Small intestine (tissue), 7 donors: Measurements from ENCODE around the gene UGT1A10. TPM values are rescaled to one million over a fixed set of nuclear protein-coding genes. Genes with fewer than 3 reads are reported as not detected.
A peak's percentile ranks its signal among the peaks of the same experiment; 100 is the strongest.

ENCODE experiments used
- DNase-seq, 2 donors: peaks; one replicate each; pipeline versions ENCODE4 v3.0.0 to v3.0.0-alpha.2; 2013
- FAIRE-seq: peaks from 2 replicates; lab custom pipeline; 2012; peaks lifted over from hg19 to GRCh38; lab: Jason Lieb, UNC
- H3K27ac ChIP-seq, 3 donors: one replicate each; pipeline ENCODE4 v1.5.1; 2013; ENCODE audit warnings: low read length in 2 of 3, mild to moderate bottlenecking in 2 of 3, control low read depth in 1 of 3, inconsistent platforms in 1 of 3, low read depth in 1 of 3, moderate library complexity in 1 of 3
- H3K27me3 ChIP-seq, 3 donors: one replicate each; pipeline ENCODE4 v1.6.1; 2013; ENCODE audit warnings: low read length in 3 of 3, inconsistent platforms in 1 of 3; ENCODE audit not compliant: control insufficient read depth in 3 of 3, insufficient read depth in 3 of 3
- H3K36me3 ChIP-seq, 3 donors: one replicate each; pipeline ENCODE4 v1.6.1; 2013; ENCODE audit warnings: low read length in 3 of 3, inconsistent platforms in 1 of 3, low read depth in 1 of 3, mild to moderate bottlenecking in 1 of 3, moderate library complexity in 1 of 3; ENCODE audit not compliant: control insufficient read depth in 3 of 3, insufficient read depth in 2 of 3
- H3K4me1 ChIP-seq, 3 donors: one replicate each; pipeline ENCODE4 v1.6.1; 2013; ENCODE audit warnings: low read length in 2 of 3, inconsistent platforms in 1 of 3, low read depth in 1 of 3, mild to moderate bottlenecking in 1 of 3, moderate library complexity in 1 of 3; ENCODE audit not compliant: control insufficient read depth in 3 of 3, insufficient read depth in 2 of 3
- H3K4me3 ChIP-seq, 3 donors: one replicate each; pipeline ENCODE4 v1.5.1; 2013; ENCODE audit warnings: low read length in 3 of 3, control low read depth in 1 of 3, inconsistent platforms in 1 of 3, low read depth in 1 of 3, mild to moderate bottlenecking in 1 of 3, moderate library complexity in 1 of 3
- H3K9me3 ChIP-seq, 2 donors: one replicate each; pipeline ENCODE4 v1.6.1; 2013; ENCODE audit warnings: low read depth in 1 of 2, low read length in 1 of 2; ENCODE audit not compliant: control insufficient read depth in 2 of 2, insufficient read depth in 1 of 2
- WGBS, 3 donors: extraction: QIAGEN DNeasy Blood & Tissue Kit; methylation state at CpG; one replicate each; pipeline ENCODE4 v1.1.7; 2013; 5-methylcytosine and 5-hydroxymethylcytosine counted together
- polyA plus RNA-seq, 4 donors: library from polyadenylated mRNA; stranded (reverse) in 3 of 4; unstranded in 1 of 4; fragments of 200-250 nt in 3 of 4; fragments of 120-200 nt in 1 of 4; gene quantifications; one replicate each; pipeline versions ENCODE4 v1.2.1 to v1.2.3, GENCODE V29; 2013
- donor health status: healthy with polysubstance abuse.
- donor health status: control.
- donor health status: control.
- donor health status: Bipolar disorder and iron deficiency.
- donor health status: healthy.

Gene UGT1A10
- polyA plus RNA-seq, 4 donors: 0.27 to 30.0 (median 18.5) TPM

DNA sequence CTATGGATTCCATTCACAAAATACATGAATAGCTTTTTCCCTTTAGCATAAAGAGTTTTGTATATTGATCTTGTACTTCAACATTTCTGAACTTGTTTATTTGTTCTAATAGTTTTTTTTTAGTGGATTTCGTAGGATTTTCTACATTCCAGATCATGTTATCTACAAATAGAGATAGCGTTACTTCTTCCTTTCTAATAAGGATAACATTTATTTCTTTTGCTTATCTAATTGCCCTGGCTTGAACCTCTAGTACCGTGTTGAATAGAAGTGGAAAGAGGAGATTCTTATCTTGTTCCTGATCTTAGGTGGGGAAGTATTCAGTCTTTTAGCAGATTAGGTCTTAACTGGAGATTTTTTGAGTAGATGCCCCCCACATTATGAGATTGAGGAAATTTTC lies 66.0 kb downstream of the UGT1A10 start:
- Histone ChIP-seq H3K9me3 (no peaks in the 10 kb centered on the region), H3K36me3 (no peaks in the 10 kb centered on the region), H3K27me3 (no peaks in the 10 kb centered on the region), H3K4me1 (peaks cover 0 to 4% (median 0%) of the 10 kb centered on the region in 3 donors), H3K27ac (no peak overlapping the region), H3K4me3 (no peak overlapping the region)
- FAIRE-seq (no peak), DNase-seq (no peak)
- WGBS, 3 donors: 48 to 55% (median 54%) methylated on average over 3 of the region's 3 CpGs

DNA sequence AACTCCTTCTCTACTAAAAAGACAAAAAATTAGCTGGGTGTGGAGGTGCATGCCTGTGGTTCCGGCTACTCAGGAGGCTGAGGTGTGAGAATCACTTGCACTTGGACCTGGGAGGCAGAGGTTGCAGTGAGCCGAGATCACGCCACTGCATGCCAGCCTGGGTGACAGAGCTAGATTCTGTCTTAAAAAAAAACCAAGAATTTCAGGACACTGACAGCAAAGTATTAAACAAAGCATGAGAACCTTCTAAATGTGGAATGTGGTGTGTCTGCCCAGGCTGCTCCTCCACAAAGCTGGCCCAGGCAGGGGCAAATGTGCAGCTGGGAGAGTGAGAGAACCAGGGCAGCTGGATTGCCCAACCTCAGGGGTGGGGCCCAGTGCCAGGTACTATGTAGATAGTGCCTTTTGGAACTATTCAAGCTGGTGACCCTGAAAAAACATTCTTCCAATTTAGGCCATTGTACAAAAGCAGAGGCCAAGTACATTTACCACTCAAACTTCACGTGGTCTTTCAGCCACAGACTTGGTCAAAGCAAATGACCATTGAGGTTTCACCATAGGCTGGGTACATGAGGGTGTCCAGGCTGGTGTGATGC lies 69.8 kb downstream of the UGT1A10 start:
- FAIRE-seq: no peak

DNA sequence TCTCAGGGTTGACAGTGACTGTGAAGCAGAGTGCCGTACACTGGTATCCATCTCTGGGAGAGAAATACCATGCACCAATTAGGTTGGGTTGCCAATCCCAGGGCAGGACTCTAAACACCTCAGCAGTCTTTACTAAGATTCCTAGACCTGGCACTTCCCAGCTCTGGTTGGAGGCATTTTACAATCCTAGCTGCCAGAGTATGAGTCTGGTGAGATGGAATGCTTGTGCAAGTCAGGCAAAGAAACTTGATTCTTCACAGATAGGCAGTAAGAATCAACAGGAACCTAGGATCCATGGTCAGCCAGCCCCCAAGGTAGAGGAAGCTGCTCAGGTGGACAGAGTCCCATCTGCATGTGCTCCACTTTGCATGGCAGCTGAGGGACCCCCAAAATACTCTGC lies 70.5 kb downstream of the UGT1A10 start:
- DNase-seq: no peak
- Histone ChIP-seq H3K9me3 (no peaks in the 10 kb centered on the region), H3K36me3 (no peaks in the 10 kb centered on the region), H3K4me1 (peaks cover 3 to 4% (median 3%) of the 10 kb centered on the region in 3 donors), H3K27me3 (no peaks in the 10 kb centered on the region), H3K27ac (peak overlapping the region in 1 of 3 donors; percentile 21), H3K4me3 (no peak overlapping the region)
- 4 to 78% (median 33%) methylated on average over 1 of the region's 1 CpG for WGBS, 3 donors
- no peak for FAIRE-seq

More for the DNA sequence above, 69.8 kb downstream of the UGT1A10 start:
- peak; percentile 43 to 77 for DNase-seq
- peaks cover 0 to 4% (median 0%) of the 10 kb centered on the region in 3 donors for H3K4me1 ChIP-seq
- 23 to 46% (median 30%) methylated on average over 4 of the region's 4 CpGs for whole genome bisulfite sequencing, 3 donors
- H3K9me3 ChIP-seq: no peaks in the 10 kb centered on the region
- H3K4me3 ChIP-seq: no peak overlapping the region
- peak overlapping the region in 1 of 3 donors; percentile 73 for H3K27ac ChIP-seq
- no peaks in the 10 kb centered on the region for H3K36me3 ChIP-seq
- H3K27me3 ChIP-seq: no peaks in the 10 kb centered on the region

DNA sequence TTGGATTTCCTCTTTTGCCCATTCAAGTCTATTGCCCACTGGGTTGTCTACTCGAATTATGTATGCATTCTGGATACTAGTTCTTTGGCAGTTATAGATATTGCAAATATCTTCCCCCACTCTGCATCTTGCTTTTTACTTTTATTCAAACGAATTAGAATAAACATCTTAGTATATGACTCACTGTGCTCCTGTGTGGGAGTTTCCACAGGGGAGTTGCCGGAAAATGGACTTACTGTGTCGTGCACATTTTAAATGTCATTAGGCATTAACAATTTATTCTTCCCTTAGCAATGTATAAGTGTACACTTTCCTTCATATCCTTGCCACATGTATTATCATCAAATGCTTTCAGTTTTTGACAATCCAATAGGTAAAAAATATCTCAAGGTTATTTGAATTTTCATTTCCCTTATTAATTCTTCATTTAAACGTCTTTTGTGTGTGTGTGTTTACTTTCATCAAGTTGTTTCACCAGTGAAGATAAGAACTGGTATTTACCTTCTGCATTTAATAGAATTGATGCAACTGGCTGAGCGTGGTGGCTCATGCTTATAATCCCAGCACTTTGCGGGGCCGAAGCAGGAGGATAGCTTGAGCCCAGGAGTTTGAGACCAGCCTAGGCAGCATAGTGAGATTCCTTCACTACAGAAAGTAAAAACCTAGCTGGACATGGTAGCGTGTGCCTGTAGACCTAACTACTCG lies 71.8 kb downstream of the UGT1A10 start:
- Histone ChIP-seq H3K4me3 (no peak overlapping the region), H3K36me3 (no peaks in the 10 kb centered on the region), H3K27me3 (no peaks in the 10 kb centered on the region), H3K9me3 (no peaks in the 10 kb centered on the region), H3K4me1 (peaks cover 3 to 14% (median 8%) of the 10 kb centered on the region in 3 donors), H3K27ac (no peak overlapping the region)
- no peak for DNase-seq
- WGBS, 3 donors: 72 to 74% (median 73%) methylated on average over 10 of the region's 10 CpGs
- no peak for FAIRE-seq

DNA sequence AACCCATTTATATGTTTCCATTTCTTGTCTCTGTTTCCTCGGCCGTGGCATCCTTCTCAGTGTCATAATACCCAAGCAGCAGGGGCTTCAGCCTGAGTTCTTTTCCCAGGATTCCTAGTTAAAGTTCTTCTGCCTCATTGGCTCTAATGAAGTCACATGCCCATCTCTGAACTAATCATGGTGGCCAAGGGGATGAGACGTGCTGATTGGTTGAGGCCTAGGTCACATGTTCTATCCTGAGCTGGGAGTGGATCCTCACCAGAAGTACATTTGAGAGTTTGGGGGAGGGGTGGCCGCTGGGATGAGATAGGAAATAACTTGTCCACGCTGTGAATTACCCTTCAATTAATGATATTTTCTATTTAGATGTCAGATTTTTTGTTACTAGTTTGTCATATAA lies 72.7 kb downstream of the UGT1A10 start:
- Histone ChIP-seq H3K4me3 (no peak overlapping the region), H3K36me3 (no peaks in the 10 kb centered on the region), H3K9me3 (no peaks in the 10 kb centered on the region), H3K27ac (no peak overlapping the region), H3K27me3 (no peaks in the 10 kb centered on the region), H3K4me1 (peaks cover 3 to 14% (median 8%) of the 10 kb centered on the region in 3 donors)
- DNase-seq (no peak), FAIRE-seq (no peak)
- WGBS, 3 donors: 78 to 91% (median 88%) methylated on average over 5 of the region's 5 CpGs

DNA sequence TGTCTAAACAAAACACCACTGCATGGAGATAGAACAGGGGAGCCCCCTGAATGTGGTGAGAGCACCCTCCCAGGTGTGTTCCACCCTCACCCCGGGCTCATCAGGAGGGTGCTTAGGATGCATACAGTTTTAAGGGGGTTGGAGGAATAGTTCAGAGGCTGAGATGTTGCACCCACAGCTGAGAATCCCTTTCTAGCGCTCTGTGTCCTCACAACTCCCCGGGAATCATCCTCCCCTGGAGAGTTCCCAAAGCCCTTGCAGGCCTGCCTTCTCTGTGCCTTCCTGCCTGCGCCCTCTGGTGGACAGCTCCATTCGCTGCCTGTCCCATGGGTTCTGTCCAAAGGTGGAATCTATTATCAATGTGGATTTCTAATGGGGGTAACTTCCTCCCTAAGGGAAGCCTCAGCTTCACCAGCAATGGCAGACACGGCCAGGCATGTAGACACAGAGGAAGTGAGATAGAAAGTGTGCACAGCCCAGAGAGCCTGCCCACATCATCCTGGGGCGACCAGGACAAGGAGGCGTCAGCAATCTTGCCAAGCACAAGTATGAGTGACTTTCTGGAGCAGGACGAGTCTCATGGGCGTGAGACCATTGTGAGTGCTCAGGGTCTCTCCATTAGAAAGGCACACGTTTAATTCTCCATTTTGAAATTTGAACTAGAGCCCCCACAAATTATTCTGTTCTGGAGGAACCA lies 75.2 kb downstream of the UGT1A10 start:
- 37 to 42% (median 41%) methylated on average over 11 of the region's 11 CpGs for WGBS, 3 donors
- FAIRE-seq: no peak
- H3K4me1 ChIP-seq: peaks cover 3 to 14% (median 5%) of the 10 kb centered on the region in 3 donors

DNA sequence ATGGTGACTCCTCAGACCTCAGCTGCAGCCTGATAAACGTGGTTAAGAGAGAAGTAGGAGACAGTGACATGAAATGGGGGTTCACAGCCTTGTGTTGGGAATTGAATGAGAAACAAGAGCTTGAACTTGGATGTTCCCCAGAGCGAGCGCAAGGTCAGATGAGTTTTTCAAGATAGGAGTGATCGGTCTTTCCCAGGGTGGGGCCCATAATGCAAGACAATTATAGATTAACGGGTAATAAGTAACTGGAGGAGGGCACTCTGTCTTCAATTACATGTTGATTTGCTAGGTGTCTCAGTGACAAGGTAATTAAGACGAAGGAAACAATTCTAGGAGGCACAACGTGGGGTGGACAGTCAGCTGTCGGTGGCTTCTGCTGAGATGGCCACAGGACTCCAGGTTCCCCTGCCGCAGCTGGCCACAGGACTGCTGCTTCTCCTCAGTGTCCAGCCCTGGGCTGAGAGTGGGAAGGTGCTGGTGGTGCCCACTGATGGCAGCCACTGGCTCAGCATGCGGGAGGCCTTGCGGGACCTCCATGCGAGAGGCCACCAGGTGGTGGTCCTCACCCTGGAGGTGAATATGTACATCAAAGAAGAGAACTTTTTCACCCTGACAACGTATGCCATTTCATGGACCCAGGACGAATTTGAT lies 76.5 kb downstream of the UGT1A10 start, which contains the start of gene UGT1A5:
UGT1A5 (plus strand) TSS at position 297 of the 651 bp plus-strand sequence; CDS start at position 382, 85 bp downstream.
- FAIRE-seq: no peak
- Histone ChIP-seq H3K36me3 (no peaks in the 10 kb centered on the region), H3K4me3 (peak within 1 kb of the TSS in 1 of 3 donors; percentile 21), H3K9me3 (no peaks in the 10 kb centered on the region), H3K4me1 (peaks cover 3 to 14% (median 7%) of the 10 kb centered on the region in 3 donors), H3K27ac (peak within 1 kb of the TSS in 2 of 3 donors; percentile 33 to 69), H3K27me3 (no peaks in the 10 kb centered on the region)
- DNase-seq: peak; percentile 61 to 89
- 49 to 68% (median 50%) methylated on average over 14 of the region's 14 CpGs for WGBS, 3 donors

More for the DNA sequence above, 75.2 kb downstream of the UGT1A10 start:
- H3K4me3 ChIP-seq: no peak overlapping the region
- DNase-seq: peak; percentile 83 to 86
- H3K9me3 ChIP-seq: no peaks in the 10 kb centered on the region
- H3K36me3 ChIP-seq: no peaks in the 10 kb centered on the region
- no peak overlapping the region for H3K27ac ChIP-seq
- no peaks in the 10 kb centered on the region for H3K27me3 ChIP-seq

DNA sequence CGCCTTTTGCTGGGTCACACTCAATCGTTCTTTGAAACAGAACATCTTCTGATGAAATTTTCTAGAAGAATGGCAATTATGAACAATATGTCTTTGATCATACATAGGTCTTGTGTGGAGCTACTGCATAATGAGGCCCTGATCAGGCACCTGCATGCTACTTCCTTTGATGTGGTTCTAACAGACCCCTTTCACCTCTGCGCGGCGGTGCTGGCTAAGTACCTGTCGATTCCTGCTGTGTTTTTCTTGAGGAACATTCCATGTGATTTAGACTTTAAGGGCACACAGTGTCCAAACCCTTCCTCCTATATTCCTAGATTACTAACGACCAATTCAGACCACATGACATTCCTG lies 77.0 kb downstream of the UGT1A10 start:
- Histone ChIP-seq H3K9me3 (no peaks in the 10 kb centered on the region), H3K4me3 (no peak overlapping the region), H3K27me3 (no peaks in the 10 kb centered on the region), H3K36me3 (no peaks in the 10 kb centered on the region), H3K27ac (no peak overlapping the region), H3K4me1 (peaks cover 3 to 14% (median 8%) of the 10 kb centered on the region in 3 donors)
- FAIRE-seq: no peak
- no peak for DNase-seq
- WGBS, 3 donors: 68 to 90% (median 79%) methylated on average over 7 of the region's 7 CpGs
